A549 (cell line): ENCODE measurements around the gene PPARA. TPM values are rescaled to one million over a fixed set of nuclear protein-coding genes. Genes with fewer than 3 reads are reported as not detected.

Experiments
- ATAC-seq, 2 experiments: fragments of 200-7000 bp in 1 of 2; fragments of >200 bp in 1 of 2; cut with Nextera tagmentation in 1 of 2; cut with Tn5 transposase in 1 of 2; 3 replicates each; pipeline versions ENCODE4 v1.8.0 to v1.9.1; 2018 to 2020; ENCODE audit warnings: mild to moderate bottlenecking in 1 of 2, moderate library complexity in 1 of 2
- CTCF ChIA-PET: fragments of 300-600 bp; sonication (Branson Sonifier 250); formaldehyde crosslinking; extraction: SDS; loops from one replicate; lab custom pipeline; 2021; ENCODE audit warnings: antibody characterized with exemption, inconsistent platforms; lab: Yijun Ruan, JAX
- POLR2A ChIA-PET: fragments of 350-600 bp; formaldehyde crosslinking; extraction: SDS; loops from one replicate; lab custom pipeline; 2021; ENCODE audit warnings: antibody characterized with exemption, inconsistent platforms; lab: Yijun Ruan, JAX
- DNase-seq, 2 experiments: peaks; one replicate each; pipeline versions ENCODE4 v3.0.0 to v3.0.0-alpha.2; 2011 to 2016; ENCODE audit warnings: low read depth in 1 of 2, low spot score in 1 of 2
- FAIRE-seq: peaks from 2 replicates; lab custom pipeline; 2011; peaks lifted over from hg19 to GRCh38; lab: Jason Lieb, UNC
- H3K27ac ChIP-seq, 2 experiments: fragments of >200 bp; sonication (Bioruptor Twin); formaldehyde crosslinking; 3 replicates each; pipeline ENCODE4 v1.5.1; 2016 to 2017
- H3K4me1 ChIP-seq: fragments of >200 bp; sonication (Bioruptor Twin); formaldehyde crosslinking; 3 replicates; pipeline ENCODE4 v1.6.1; 2016
- H3K4me2 ChIP-seq: fragments of >200 bp; sonication (Bioruptor Twin); formaldehyde crosslinking; 3 replicates; pipeline ENCODE4 v1.6.1; 2016
- H3K4me3 ChIP-seq: fragments of >200 bp; sonication (Bioruptor Twin); formaldehyde crosslinking; 3 replicates; pipeline ENCODE4 v1.5.1; 2016
- H3K9me3 ChIP-seq: fragments of >200 bp; sonication (Bioruptor Twin); formaldehyde crosslinking; 3 replicates; pipeline ENCODE4 v1.6.1; 2016
- CBX8 ChIP-seq: fragments of 200-600 bp; sonication (generic); IDR thresholded peaks from 2 replicates; pipeline ENCODE4 v1.6.1; 2016
- CHD2 ChIP-seq: fragments of 150-350 bp; IDR thresholded peaks from 2 replicates; pipeline ENCODE4 v1.6.1; 2014; ENCODE audit warnings: low read length; ENCODE audit not compliant: partially characterized antibody
- CHD4 ChIP-seq: fragments of 200-600 bp; sonication (generic); IDR thresholded peaks from 2 replicates; pipeline ENCODE4 v1.6.1; 2016; ENCODE audit warnings: antibody characterized with exemption, mild to moderate bottlenecking, borderline replicate concordance
- ESRRA ChIP-seq: fragments of 150-350 bp; IDR thresholded peaks from 2 replicates; pipeline ENCODE4 v1.6.1; 2014; ENCODE audit warnings: mild to moderate bottlenecking, low read length, borderline replicate concordance
- FOSB ChIP-seq: fragments of 250-450 bp; sonication (Bioruptor Pico); IDR thresholded peaks from 2 replicates; pipeline ENCODE4 v1.5.0; 2020; ENCODE audit warnings: mild to moderate bottlenecking, moderate library complexity
- FOXS1 ChIP-seq: fragments of 250-450 bp; sonication (Bioruptor Pico); IDR thresholded peaks from 2 replicates; pipeline ENCODE4 v1.5.0; 2020; ENCODE audit warnings: mild to moderate bottlenecking, moderate library complexity
- HEYL ChIP-seq: fragments of 250-450 bp; sonication (Bioruptor Pico); IDR thresholded peaks from 2 replicates; pipeline ENCODE4 v1.8.0; 2021; ENCODE audit warnings: mild to moderate bottlenecking, moderate library complexity
- JUN ChIP-seq, 2 experiments: fragments of >200 bp; sonication (Bioruptor Twin); formaldehyde crosslinking; IDR thresholded peaks; 2 replicates in 1 of 2; 3 replicates in 1 of 2; pipeline ENCODE4 v1.6.1; 2016 to 2017
- JUNB ChIP-seq: fragments of >200 bp; sonication (Bioruptor Twin); formaldehyde crosslinking; IDR thresholded peaks from 2 replicates; pipeline ENCODE4 v1.6.1; 2016
- KDM5A ChIP-seq: fragments of 200-600 bp; sonication (generic); IDR thresholded peaks from 2 replicates; pipeline ENCODE4 v1.6.1; 2016; ENCODE audit warnings: antibody characterized with exemption, mild to moderate bottlenecking
- MAZ ChIP-seq: fragments of 150-350 bp; IDR thresholded peaks from 2 replicates; pipeline ENCODE4 v1.6.1; 2014; ENCODE audit warnings: antibody characterized with exemption, low read depth, low read length, borderline replicate concordance
- NFE2L2 ChIP-seq: fragments of 150-350 bp; conservative IDR thresholded peaks from 2 replicates; pipeline ENCODE4 v1.6.1; 2014; ENCODE audit warnings: low read length
- NPAS2 ChIP-seq: fragments of 250-450 bp; sonication (Bioruptor Pico); IDR thresholded peaks from 2 replicates; pipeline ENCODE4 v1.8.0; 2022; ENCODE audit warnings: mild to moderate bottlenecking, moderate library complexity, borderline replicate concordance
- NR3C1 ChIP-seq: fragments of >200 bp; sonication (Bioruptor Twin); formaldehyde crosslinking; IDR thresholded peaks from 3 replicates; pipeline ENCODE4 v1.6.1; 2017
- PHF8 ChIP-seq: fragments of 200-600 bp; sonication (generic); IDR thresholded peaks from 2 replicates; pipeline ENCODE4 v1.6.1; 2016; ENCODE audit warnings: low read depth, mild to moderate bottlenecking, antibody characterized with exemption, moderate library complexity, borderline replicate concordance
- RFX5 ChIP-seq: fragments of 450-650 bp; IDR thresholded peaks from 2 replicates; pipeline ENCODE4 v1.7.1; 2014; ENCODE audit warnings: antibody characterized with exemption, mild to moderate bottlenecking, moderate library complexity
- TP53 ChIP-seq: fragments of 250-450 bp; sonication (Bioruptor Pico); IDR thresholded peaks from 2 replicates; pipeline ENCODE4 v1.5.0; 2021; ENCODE audit warnings: mild to moderate bottlenecking, moderate library complexity
- ZFP36 ChIP-seq: fragments of 450-650 bp; IDR thresholded peaks from 2 replicates; pipeline ENCODE4 v1.6.1; 2014; ENCODE audit warnings: borderline replicate concordance; ENCODE audit not compliant: partially characterized antibody
- ZNF302 ChIP-seq: fragments of 250-450 bp; sonication (Bioruptor Pico); IDR thresholded peaks from 2 replicates; pipeline ENCODE4 v1.9.0; 2021; ENCODE audit warnings: inconsistent platforms, mild to moderate bottlenecking, moderate library complexity
- ZSCAN20 ChIP-seq: fragments of 250-450 bp; sonication (Bioruptor Pico); IDR thresholded peaks from 2 replicates; pipeline ENCODE4 v1.8.0; 2022; ENCODE audit warnings: mild to moderate bottlenecking, moderate library complexity
- WGBS: methylation state at CpG from one replicate; pipeline ENCODE4 v1.1.6; 2017; ENCODE audit errors: missing lambda C conversion rate; 5-methylcytosine and 5-hydroxymethylcytosine counted together
- polyA plus RNA-seq, 4 experiments: library from polyadenylated mRNA; depleted of rRNA in 3 of 4; stranded (reverse); fragments of >200 nt; fragmentation: RNase III in 1 of 4; extraction: RNeasy Plus Mini Kit Qiagen cat#74134 plus additional on column Dnase treatment in 1 of 4; gene quantifications; 2 replicates in 3 of 4; 3 replicates in 1 of 4; pipeline ENCODE4 v1.2.3, GENCODE V29; 2011 to 2017
- TF ChIP-seq, protein P1 (sequence below): IDR thresholded peaks from 2 replicates; pipeline ENCODE4 v1.6.1; 2012
- TF ChIP-seq, protein P2 (sequence below): IDR thresholded peaks from 2 replicates; pipeline ENCODE4 v1.6.1; 2012
- TF ChIP-seq, protein P3 (sequence below): fragments of 250-450 bp; sonication (Bioruptor Pico); IDR thresholded peaks from 2 replicates; pipeline ENCODE4 v1.5.0; 2020; ENCODE audit warnings: low read depth, mild to moderate bottlenecking, moderate library complexity
- TF ChIP-seq, protein P4 (sequence below): fragments of 450-650 bp; IDR thresholded peaks from 2 replicates; pipeline ENCODE4 v1.6.1; 2014; ENCODE audit warnings: antibody characterized with exemption
- TF ChIP-seq, protein P5 (sequence below): fragments of 200-600 bp; sonication (generic); IDR thresholded peaks from 2 replicates; pipeline ENCODE4 v1.6.1; 2016; ENCODE audit warnings: antibody characterized with exemption, mild to moderate bottlenecking, moderate library complexity

Gene PPARA
- polyA plus RNA-seq, 2 of the 4 experiments (the other 2 are of a cell fraction) = 2.6 to 2.8 TPM

DNA sequence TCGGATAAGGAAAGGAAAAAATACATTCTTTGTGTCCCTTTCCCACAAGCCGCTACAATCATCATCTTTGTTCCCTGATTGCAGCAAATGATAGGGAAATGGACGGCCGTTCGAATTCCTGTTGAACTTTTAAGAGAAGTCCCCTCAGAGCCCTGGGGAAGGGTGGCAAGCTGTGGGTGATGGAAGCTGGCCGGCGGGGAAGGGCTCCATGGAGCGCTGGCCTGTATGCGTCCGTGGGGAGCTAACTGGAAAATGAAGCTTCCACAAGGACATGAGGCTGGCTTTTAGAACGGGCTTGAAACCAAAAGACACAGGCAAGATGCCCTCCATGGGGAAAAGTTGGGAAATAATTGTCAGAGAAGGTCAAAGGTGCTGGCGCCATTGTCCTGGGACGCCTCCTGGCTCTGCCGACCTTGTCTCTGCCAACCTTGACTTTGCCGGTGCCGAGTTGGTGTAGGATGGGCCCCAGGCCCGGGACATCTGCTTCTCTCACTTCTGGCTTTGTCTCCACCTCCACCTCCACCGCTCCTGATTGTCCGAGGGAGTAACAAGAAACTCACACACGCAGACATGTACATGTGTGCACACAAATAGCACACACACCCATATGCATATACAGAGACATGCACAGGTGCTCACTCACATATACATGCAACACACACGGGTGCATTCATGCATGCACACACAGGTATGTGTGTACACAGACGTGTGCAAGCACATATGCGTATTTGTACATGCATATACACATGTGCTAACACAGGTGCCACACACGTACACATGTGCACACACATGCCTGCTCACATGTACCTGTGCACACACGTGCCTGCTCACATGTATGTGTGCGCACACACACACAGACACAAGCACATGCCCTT is 14.5 kb upstream of the PPARA start:
- Histone ChIP-seq H3K27ac (no peak overlapping the region), H3K4me1 (no peaks in the 10 kb centered on the region), H3K9me3 (no peaks in the 10 kb centered on the region)
- FAIRE-seq (no peak), ATAC-seq (no peak), DNase-seq (no peak)
- no peak for TF ChIP-seq ZFP36
- TF ChIP-seq FOSB (CRISPR knock-in tag) = no peak
- TF ChIP-seq, all 56 proteins: peak for 0
- WGBS = 81% methylated on average over 25 of the region's 26 CpGs
- CTCF ChIA-PET = interaction anchor here (1.6 to 1.7 kb wide), 2 partner anchors 177 to 179 kb away, joined by 4 to 5 read pairs; no protein-coding TSS in a partner anchor
- Histone ChIP-seq H3K4me2 (no peak overlapping the region), H3K4me3 (no peak overlapping the region)
- POLR2A ChIA-PET = no interaction called here

DNA sequence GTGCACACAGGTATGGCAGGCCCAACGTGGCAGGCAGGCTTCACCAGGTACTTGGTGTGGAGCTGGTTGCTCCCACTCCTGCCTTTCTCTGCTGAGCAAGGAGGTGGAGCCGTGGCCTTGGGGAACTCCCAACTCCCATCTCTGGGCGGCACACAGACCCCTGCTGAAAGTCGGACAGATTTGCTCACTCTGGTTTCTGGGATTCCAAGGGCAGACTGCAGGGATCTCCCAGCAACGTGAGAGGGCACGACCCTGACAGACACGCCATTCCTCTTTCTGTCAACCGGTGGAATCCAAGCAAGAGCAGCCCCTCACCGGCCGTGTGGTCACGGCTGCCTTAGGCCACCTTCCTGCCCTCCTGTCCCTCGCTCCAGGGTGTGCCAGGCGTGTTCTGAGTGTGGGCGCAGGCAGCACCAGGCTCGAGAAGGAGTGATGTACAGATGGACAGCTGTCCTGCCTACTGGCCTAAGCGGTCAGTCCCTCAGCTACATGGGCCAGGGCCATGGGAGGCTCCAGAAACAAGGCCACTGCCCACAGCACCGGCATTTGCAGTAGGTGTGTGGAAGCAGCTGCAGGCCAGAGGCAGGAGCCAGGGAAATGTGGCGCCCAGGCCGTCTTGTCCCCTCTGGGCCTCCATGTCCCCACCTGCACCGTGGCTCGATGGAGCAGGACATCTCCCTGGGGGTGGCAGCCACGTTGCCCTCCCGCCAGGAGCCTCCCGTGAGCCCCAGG is 13.7 kb upstream of the PPARA start:
- Histone ChIP-seq H3K9me3 (no peaks in the 10 kb centered on the region), H3K4me3 (no peak overlapping the region), H3K4me2 (no peak overlapping the region), H3K4me1 (no peaks in the 10 kb centered on the region), H3K27ac (no peak overlapping the region)
- TF ChIP-seq PHF8 = no peak
- TF ChIP-seq ESRRA = no peak
- no peak for TF ChIP-seq KDM5A
- TF ChIP-seq FOXS1 (CRISPR knock-in tag) = no peak
- TF ChIP-seq, protein P1, sequence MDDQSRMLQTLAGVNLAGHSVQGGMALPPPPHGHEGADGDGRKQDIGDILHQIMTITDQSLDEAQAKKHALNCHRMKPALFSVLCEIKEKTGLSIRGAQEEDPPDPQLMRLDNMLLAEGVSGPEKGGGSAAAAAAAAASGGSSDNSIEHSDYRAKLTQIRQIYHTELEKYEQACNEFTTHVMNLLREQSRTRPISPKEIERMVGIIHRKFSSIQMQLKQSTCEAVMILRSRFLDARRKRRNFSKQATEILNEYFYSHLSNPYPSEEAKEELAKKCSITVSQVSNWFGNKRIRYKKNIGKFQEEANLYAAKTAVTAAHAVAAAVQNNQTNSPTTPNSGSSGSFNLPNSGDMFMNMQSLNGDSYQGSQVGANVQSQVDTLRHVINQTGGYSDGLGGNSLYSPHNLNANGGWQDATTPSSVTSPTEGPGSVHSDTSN = no peak
- no peak for TF ChIP-seq CHD4
- no peak for TF ChIP-seq NPAS2 (CRISPR knock-in tag)
- no peak for TF ChIP-seq JUN (IDR thresholded peaks at IDR 0.05)
- no peak for TF ChIP-seq HEYL (CRISPR knock-in tag)
- TF ChIP-seq NR3C1 = no peak
- ChIA-PET POLR2A (no interaction called here), CTCF (interaction anchor here (1.6 kb wide), 1 partner anchor 178 kb away, joined by 4 read pairs; no protein-coding TSS in a partner anchor)
- DNase-seq (no peak), ATAC-seq (no peak), FAIRE-seq (no peak)
- 88% methylated on average over 15 of the region's 24 CpGs for WGBS

DNA sequence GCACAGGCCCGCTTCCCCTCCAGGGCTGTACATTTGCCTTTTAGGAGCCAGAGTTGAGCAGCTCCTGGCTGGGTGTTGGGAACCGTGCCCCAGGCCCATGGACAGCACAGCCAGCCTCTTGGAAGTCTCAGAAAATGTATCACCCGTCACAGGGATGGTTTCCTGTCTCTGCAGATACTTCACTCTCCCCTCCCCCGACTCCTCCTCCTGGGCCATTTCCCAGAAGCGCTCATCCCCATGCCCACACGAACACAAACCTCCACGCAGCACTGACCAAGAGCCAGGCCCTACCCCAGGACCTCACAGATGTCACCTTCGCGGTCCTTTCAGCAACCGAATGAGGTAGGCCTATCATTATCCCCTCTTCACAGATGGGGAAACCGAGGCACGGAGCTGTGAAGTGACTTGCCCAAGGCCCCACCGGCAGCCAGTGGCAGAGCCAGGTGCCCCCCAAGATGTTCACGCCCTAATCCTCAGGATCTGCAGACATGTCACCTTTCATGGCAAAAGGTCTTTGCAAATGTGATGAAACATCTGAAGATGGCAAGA is 13.0 kb upstream of the PPARA start:
- Histone ChIP-seq H3K4me3 (no peak overlapping the region), H3K27ac (no peak overlapping the region), H3K9me3 (no peaks in the 10 kb centered on the region), H3K4me2 (no peak overlapping the region), H3K4me1 (no peaks in the 10 kb centered on the region)
- no peak for ATAC-seq
- WGBS = 65% methylated on average over 9 of the region's 14 CpGs
- DNase-seq = no peak
- ChIA-PET CTCF (no interaction called here), POLR2A (no interaction called here)
- FAIRE-seq = no peak
- TF ChIP-seq, protein P2, sequence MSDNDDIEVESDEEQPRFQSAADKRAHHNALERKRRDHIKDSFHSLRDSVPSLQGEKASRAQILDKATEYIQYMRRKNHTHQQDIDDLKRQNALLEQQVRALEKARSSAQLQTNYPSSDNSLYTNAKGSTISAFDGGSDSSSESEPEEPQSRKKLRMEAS = no peak
- TF ChIP-seq ZSCAN20 (CRISPR knock-in tag) = no peak
- TF ChIP-seq JUN (IDR thresholded peaks at IDR 0.05) = no peak
- TF ChIP-seq CHD2 = no peak
- TF ChIP-seq NR3C1 = no peak
- TF ChIP-seq, protein P3, sequence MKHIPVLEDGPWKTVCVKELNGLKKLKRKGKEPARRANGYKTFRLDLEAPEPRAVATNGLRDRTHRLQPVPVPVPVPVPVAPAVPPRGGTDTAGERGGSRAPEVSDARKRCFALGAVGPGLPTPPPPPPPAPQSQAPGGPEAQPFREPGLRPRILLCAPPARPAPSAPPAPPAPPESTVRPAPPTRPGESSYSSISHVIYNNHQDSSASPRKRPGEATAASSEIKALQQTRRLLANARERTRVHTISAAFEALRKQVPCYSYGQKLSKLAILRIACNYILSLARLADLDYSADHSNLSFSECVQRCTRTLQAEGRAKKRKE (CRISPR knock-in tag) = no peak
- TF ChIP-seq PHF8 = no peak
- TF ChIP-seq, protein P4, sequence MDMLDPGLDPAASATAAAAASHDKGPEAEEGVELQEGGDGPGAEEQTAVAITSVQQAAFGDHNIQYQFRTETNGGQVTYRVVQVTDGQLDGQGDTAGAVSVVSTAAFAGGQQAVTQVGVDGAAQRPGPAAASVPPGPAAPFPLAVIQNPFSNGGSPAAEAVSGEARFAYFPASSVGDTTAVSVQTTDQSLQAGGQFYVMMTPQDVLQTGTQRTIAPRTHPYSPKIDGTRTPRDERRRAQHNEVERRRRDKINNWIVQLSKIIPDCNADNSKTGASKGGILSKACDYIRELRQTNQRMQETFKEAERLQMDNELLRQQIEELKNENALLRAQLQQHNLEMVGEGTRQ = no peak
- TF ChIP-seq, protein P5, sequence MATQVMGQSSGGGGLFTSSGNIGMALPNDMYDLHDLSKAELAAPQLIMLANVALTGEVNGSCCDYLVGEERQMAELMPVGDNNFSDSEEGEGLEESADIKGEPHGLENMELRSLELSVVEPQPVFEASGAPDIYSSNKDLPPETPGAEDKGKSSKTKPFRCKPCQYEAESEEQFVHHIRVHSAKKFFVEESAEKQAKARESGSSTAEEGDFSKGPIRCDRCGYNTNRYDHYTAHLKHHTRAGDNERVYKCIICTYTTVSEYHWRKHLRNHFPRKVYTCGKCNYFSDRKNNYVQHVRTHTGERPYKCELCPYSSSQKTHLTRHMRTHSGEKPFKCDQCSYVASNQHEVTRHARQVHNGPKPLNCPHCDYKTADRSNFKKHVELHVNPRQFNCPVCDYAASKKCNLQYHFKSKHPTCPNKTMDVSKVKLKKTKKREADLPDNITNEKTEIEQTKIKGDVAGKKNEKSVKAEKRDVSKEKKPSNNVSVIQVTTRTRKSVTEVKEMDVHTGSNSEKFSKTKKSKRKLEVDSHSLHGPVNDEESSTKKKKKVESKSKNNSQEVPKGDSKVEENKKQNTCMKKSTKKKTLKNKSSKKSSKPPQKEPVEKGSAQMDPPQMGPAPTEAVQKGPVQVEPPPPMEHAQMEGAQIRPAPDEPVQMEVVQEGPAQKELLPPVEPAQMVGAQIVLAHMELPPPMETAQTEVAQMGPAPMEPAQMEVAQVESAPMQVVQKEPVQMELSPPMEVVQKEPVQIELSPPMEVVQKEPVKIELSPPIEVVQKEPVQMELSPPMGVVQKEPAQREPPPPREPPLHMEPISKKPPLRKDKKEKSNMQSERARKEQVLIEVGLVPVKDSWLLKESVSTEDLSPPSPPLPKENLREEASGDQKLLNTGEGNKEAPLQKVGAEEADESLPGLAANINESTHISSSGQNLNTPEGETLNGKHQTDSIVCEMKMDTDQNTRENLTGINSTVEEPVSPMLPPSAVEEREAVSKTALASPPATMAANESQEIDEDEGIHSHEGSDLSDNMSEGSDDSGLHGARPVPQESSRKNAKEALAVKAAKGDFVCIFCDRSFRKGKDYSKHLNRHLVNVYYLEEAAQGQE = no peak
- no peak for TF ChIP-seq NFE2L2
- no peak for TF ChIP-seq HEYL (CRISPR knock-in tag)
- no peak for TF ChIP-seq ZNF302 (CRISPR knock-in tag)
- TF ChIP-seq MAZ = no peak
- TF ChIP-seq RFX5 = no peak
- TF ChIP-seq JUNB = no peak
- no peak for TF ChIP-seq CBX8
- no peak for TF ChIP-seq TP53
